ENCODE measurements around the gene DOCK9. TPM values are rescaled to one million over a fixed set of nuclear protein-coding genes. Genes with fewer than 3 reads are reported as not detected.

Gene DOCK9
- total RNA-seq, 1 donor from 2014 or later = 56.3 TPM

- no peaks in the 10 kb centered on the region for H4K20me1 ChIP-seq (ENCODE audit: insufficient read depth, low read length)
- H3K36me3 ChIP-seq (ENCODE audit: insufficient read depth, low read length) = no peaks in the 10 kb centered on the region
- FAIRE-seq (no peak), DNase-seq (ENCODE audit: low read depth) (no peak)
- no peak overlapping the region for H3K27ac Mint-ChIP-seq (ENCODE audit: unreplicated experiment)
- H3K4me3 Mint-ChIP-seq (ENCODE audit: unreplicated experiment) = no peak overlapping the region
- no peaks in the 10 kb centered on the region for H3K27me3 ChIP-seq (ENCODE audit: insufficient read depth, low read length)
- H3K36me3 Mint-ChIP-seq (ENCODE audit: low read depth, unreplicated experiment) = no peaks in the 10 kb centered on the region
- H3K4me3 ChIP-seq (ENCODE audit: insufficient read depth, low read depth, low read length) = no peak overlapping the region
- no peak overlapping the region for H3K27ac ChIP-seq (ENCODE audit: low read depth, low read length)
- no peaks in the 10 kb centered on the region for H3K27me3 Mint-ChIP-seq (ENCODE audit: low read depth, unreplicated experiment)
- peaks cover 6% of the 10 kb centered on the region for H3K4me1 ChIP-seq (ENCODE audit: insufficient read depth, low read length)
- H3K9ac ChIP-seq (ENCODE audit: low read length) = no peak overlapping the region
- no peak overlapping the region for H3K4me2 ChIP-seq (ENCODE audit: low read length)
- no peaks in the 10 kb centered on the region for H3K9me3 ChIP-seq (ENCODE audit: insufficient read depth, low read depth, low read length)
- no peak for TF ChIP-seq EZH2 (IDR thresholded peaks at IDR 0.05; ENCODE audit: insufficient read depth, low read length)
- no peak for TF ChIP-seq CTCF (IDR thresholded peaks at IDR 0.05; ENCODE audit: insufficient read depth, low read depth, low read length)
- no peaks in the 10 kb centered on the region for H3K79me2 ChIP-seq (ENCODE audit: insufficient read depth, low read length)
- peaks cover 13% of the 10 kb centered on the region for H3K4me1 Mint-ChIP-seq (ENCODE audit: low read depth, unreplicated experiment)
- no peak overlapping the region for H2AFZ ChIP-seq (ENCODE audit: low read depth, low read length)
- H3K9me3 Mint-ChIP-seq (ENCODE audit: unreplicated experiment) = no peaks in the 10 kb centered on the region
These were observed 7.1 kb upstream of the DOCK9 start for GRCh38 chr13:98984983-98985382.

GRCh38 chr13:98984118-98984517, 6.3 kb upstream of the DOCK9 start:
- DNase-seq (ENCODE audit: low read depth) (no peak), FAIRE-seq (no peak)
- H3K4me1 Mint-ChIP-seq (ENCODE audit: low read depth, unreplicated experiment) = peaks cover 13% of the 10 kb centered on the region
- no peaks in the 10 kb centered on the region for H3K27me3 Mint-ChIP-seq (ENCODE audit: low read depth, unreplicated experiment)
- no peaks in the 10 kb centered on the region for H4K20me1 ChIP-seq (ENCODE audit: insufficient read depth, low read length)
- no peaks in the 10 kb centered on the region for H3K9me3 Mint-ChIP-seq (ENCODE audit: unreplicated experiment)
- peaks cover 6% of the 10 kb centered on the region for H3K4me1 ChIP-seq (ENCODE audit: insufficient read depth, low read length)
- no peak overlapping the region for H3K4me2 ChIP-seq (ENCODE audit: low read length)
- no peak overlapping the region for H3K9ac ChIP-seq (ENCODE audit: low read length)
- no peak overlapping the region for H3K27ac ChIP-seq (ENCODE audit: low read depth, low read length)
- TF ChIP-seq EZH2 (IDR thresholded peaks at IDR 0.05; ENCODE audit: insufficient read depth, low read length) = no peak
- no peak for TF ChIP-seq CTCF (IDR thresholded peaks at IDR 0.05; ENCODE audit: insufficient read depth, low read depth, low read length)
- H3K27ac Mint-ChIP-seq (ENCODE audit: unreplicated experiment) = no peak overlapping the region
- H3K4me3 Mint-ChIP-seq (ENCODE audit: unreplicated experiment) = no peak overlapping the region
- H3K79me2 ChIP-seq (ENCODE audit: insufficient read depth, low read length) = no peaks in the 10 kb centered on the region
- H3K36me3 Mint-ChIP-seq (ENCODE audit: low read depth, unreplicated experiment) = no peaks in the 10 kb centered on the region
- H3K36me3 ChIP-seq (ENCODE audit: insufficient read depth, low read length) = no peaks in the 10 kb centered on the region
- H2AFZ ChIP-seq (ENCODE audit: low read depth, low read length) = no peak overlapping the region
- H3K27me3 ChIP-seq (ENCODE audit: insufficient read depth, low read length) = no peaks in the 10 kb centered on the region
- H3K4me3 ChIP-seq (ENCODE audit: insufficient read depth, low read depth, low read length) = no peak overlapping the region
- H3K9me3 ChIP-seq (ENCODE audit: insufficient read depth, low read depth, low read length) = no peaks in the 10 kb centered on the region

- TF ChIP-seq EZH2 (IDR thresholded peaks at IDR 0.05; ENCODE audit: insufficient read depth, low read length) (no peak), CTCF (IDR thresholded peaks at IDR 0.05; ENCODE audit: insufficient read depth, low read depth, low read length) (no peak)
- Histone ChIP-seq H3K27ac (ENCODE audit: low read depth, low read length) (no peak overlapping the region), H2AFZ (ENCODE audit: low read depth, low read length) (no peak overlapping the region), H3K4me3 (ENCODE audit: insufficient read depth, low read depth, low read length) (no peak overlapping the region), H3K4me1 (ENCODE audit: insufficient read depth, low read length) (peaks cover 6% of the 10 kb centered on the region), H3K79me2 (ENCODE audit: insufficient read depth, low read length) (no peaks in the 10 kb centered on the region), H3K4me2 (ENCODE audit: low read length) (no peak overlapping the region), H3K9me3 (ENCODE audit: insufficient read depth, low read depth, low read length) (no peaks in the 10 kb centered on the region), H3K36me3 (ENCODE audit: insufficient read depth, low read length) (no peaks in the 10 kb centered on the region), H3K9ac (ENCODE audit: low read length) (no peak overlapping the region), H3K27me3 (ENCODE audit: insufficient read depth, low read length) (no peaks in the 10 kb centered on the region), H4K20me1 (ENCODE audit: insufficient read depth, low read length) (no peaks in the 10 kb centered on the region)
- H3K36me3 Mint-ChIP-seq (ENCODE audit: low read depth, unreplicated experiment) = no peaks in the 10 kb centered on the region
- DNase-seq (ENCODE audit: low read depth) (no peak), FAIRE-seq (no peak)
- H3K4me3 Mint-ChIP-seq (ENCODE audit: unreplicated experiment) = no peak overlapping the region
- H3K4me1 Mint-ChIP-seq (ENCODE audit: low read depth, unreplicated experiment) = peaks cover 21% of the 10 kb centered on the region
- H3K27me3 Mint-ChIP-seq (ENCODE audit: low read depth, unreplicated experiment) = no peaks in the 10 kb centered on the region
- H3K27ac Mint-ChIP-seq (ENCODE audit: unreplicated experiment) = no peak overlapping the region
- H3K9me3 Mint-ChIP-seq (ENCODE audit: unreplicated experiment) = no peaks in the 10 kb centered on the region
These were observed 5.3 kb upstream of the DOCK9 start for GRCh38 chr13:98983182-98983581.
